NCI-H524 treated with DMSO at 0.1 percent for 48 hours (cell line): ENCODE measurements around the gene JAM3.
"Not testable (repeated sequence)": the region's sequence is repeated elsewhere in the genome, so short reads cannot be mapped to it uniquely, and the experiment has no call there.

Experiments
- DNase-seq: peaks from one replicate; lab custom pipeline; 2025; lab: John Stamatoyannopoulos, UW

The JAM3 gene

DNA sequence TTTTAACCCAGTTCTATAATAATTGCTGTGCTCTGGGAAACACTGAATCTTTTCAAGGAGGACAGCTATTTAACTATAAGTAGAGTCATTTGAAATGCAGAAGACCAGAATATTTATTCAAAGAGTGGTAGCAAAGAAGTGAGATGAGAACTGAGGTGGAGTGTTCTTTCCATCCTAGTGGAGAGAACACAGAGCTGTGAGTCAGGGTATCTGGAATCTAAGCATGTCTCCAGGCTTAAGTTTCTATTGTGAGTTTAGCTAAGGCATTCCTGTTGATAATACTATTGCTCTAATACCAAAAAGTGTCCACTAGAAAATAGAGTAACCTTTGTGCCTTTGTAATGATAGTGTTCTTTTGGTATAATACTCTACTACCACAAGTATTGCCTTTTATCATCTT is 32.4 kb downstream of the JAM3 start:
- no peak for DNase-seq

DNA sequence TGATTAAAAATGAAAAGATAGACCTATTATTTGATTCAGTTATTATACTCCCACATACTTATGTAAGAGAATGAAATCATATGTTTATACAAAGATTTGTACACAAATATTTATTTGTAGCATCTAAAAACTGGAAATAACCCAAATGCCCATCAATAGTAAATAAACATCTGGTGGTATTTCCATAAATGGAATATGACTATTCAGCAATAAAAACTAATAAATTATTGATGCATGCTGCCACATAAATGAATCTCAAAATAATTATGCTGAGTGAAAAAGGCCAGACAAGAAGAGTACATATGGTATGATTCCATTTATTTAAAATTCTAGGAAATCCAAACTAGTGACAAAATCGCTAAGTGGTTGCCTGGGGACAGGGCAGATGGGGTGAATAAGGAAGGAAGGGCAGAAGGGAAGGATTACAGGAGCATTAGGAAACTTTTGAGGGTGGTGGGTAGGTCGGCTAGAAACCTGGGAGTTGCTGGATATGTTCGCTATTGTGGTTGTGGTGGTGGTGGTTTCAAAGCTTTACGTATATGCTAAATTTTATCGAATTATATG is 41.5 kb downstream of the JAM3 start:
- DNase-seq: no peak

DNA sequence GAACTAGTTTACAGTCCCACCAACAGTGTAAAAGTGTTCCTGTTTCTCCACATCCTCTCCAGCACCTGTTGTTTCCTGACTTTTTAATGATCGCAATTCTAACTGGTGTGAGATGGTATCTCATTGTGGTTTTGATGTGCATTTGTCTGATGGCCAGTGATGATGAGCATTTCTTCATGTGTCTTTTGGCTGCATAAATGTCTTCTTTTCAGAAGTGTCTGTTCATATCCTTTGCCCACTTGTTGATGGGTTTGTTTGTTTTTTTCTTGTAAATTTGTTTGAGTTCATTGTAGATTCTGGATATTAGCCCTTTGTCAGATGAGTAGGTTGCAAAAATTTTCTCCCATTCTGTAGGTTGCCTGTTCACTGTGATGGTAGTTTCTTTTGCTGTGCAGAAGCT is 44.9 kb downstream of the JAM3 start:
- not testable (repeated sequence) for DNase-seq

DNA sequence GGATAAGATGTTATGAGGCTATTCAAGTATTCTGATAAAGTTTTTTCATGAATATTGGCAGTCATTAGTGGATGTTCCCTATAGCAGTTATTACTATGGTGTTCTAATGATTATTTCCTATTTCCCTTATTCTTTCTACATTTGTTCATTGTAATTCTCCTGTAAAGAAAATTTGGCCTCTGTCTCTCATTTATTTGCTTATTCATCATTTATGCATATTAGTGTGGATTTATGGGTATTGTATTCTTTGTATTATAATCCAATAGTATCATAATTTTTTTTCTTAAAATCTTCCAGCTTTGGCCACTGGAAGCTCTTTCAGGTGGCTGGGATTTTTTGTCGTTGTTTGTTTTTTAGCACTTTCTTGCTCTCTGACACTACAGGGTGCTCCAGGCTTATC is 47.3 kb downstream of the JAM3 start:
- DNase-seq: no peak

DNA sequence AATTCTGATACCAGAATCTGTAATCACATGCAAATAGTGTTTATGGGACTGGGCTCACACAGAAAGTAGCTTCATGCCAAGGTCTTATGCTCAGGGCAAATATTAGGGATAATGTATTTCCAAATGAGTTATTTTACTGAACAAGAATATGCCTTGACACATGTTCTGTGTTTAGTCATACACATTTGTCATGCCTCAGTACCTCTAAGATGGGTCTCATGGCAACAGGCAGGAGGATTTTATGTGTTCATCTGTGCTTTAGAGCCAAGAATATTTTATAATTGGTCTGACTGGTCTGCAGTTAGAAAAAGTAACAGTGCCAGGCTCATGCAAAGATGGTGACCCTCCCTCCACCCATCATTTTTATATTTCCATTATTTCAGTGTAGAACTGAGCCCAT is 49.1 kb downstream of the JAM3 start:
- DNase-seq: no peak

DNA sequence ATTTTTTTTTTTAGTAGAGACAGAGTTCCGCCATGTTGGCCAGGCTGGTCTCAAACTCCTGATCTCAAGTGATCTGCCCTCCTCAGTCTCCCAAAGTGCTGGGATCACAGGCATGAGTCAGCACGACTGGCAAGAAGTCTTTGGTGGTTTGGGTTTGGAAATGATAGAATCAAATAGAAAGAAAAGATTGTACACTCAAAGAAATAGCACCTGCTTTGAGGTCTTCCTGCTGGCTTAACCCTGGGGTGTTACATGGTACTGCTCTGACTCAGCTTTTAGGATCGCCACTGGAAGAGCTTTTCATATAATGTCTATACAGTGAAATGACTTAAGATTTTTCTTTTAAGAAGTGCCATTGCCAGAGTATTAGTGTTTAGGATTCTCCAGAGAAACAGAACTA is 50.2 kb downstream of the JAM3 start:
- DNase-seq: no peak

DNA sequence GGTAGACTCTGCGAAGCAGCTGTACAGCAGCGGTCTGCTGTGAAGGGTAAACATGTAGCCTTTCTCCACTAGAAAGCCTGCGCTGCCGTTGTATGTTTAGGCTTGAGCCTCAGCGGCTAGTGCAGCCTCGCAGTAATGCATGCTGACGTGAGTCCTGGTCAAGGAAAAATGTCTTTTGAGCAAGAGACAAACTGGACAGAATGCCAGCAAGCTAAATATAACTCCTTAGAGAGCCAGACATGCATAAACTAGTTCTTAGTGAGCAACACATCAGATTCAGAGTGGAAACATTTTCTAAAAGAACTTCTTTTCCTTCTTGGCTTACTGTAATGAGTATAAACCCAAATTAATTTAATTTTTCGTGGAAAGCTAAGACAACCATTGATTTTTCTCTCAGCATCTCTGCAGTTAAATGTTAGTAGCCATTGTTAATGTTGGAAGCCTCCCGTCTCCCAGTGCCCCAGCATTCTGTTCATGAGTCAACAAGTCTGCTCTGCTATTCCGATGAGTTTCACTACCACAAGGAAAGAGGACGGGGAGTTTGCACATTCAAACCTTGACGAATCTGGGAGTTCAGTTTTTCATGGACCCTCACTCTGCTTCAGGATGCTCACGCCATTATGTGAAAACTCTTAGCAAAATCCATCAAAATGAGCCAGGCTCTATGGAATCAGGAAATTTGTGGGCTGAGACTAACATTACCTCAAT is 51.4 kb downstream of the JAM3 start:
- DNase-seq: no peak

DNA sequence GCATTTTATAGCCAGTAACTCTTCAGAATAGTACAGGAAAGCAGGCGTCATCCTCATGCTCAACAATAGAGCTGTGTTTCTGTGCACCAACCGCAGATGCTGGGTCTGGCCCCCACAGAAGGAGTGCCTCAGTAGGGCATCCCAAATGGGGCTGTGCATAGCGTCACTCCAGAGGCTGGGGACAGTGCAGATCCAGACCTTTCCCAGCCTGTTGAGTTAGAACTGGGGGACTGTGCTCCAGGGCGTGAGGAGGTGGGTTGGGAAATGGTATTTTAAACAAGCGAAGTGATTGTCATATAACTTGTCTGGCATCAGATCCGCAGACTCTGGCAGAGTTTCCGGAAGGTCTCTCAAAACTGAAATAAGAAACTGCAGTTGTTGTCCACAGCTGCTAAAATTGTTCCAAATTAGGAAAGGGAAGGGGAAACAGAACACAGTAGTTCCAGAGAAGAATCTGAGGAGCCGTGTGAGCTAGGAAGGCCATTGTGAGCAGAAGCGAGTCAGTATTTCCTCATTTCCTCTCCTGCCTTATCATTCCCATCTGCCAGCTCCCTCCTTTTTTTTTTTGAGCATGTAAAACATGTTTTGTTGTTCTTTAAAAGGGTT is 52.2 kb downstream of the JAM3 start:
- no peak for DNase-seq

DNA sequence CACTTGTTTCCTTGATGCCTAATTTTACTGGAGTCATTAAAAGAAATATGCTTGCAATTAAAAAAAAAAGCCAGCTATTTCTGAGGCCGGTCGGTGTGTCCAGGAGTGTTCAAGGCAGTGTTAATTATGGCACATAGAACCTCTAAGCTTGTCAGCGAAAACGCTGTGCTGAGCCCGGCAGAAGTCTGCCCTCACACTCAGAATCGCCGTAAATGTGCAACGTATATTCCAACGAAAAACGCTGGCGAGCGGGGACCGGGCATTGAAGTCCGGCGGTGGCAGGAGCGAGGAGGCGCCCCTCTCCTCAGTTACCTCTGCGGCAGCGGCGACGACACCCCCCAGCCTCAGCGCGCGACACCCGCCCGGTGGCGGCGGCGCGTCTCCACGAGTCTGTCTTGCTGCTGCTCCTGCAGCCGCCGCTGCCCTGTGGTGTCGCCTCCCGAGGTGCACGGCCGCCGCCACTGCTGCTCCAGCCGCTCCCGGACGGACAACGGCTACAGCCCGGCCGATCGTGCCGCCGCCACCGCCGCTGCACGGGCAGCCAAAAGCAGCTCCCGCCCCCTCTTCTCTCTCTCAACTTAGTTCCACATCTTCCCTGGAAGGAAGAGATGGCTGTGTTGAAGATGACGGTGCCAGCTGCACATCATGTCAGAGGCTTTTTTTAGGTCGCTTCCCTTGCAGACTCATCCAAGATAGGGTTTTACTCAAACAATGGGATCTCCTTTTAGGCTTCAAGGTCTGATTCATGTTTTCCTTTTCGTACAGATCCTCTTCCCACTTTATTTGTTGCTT is 56.0 kb downstream of the JAM3 start:
- no peak for DNase-seq

DNA sequence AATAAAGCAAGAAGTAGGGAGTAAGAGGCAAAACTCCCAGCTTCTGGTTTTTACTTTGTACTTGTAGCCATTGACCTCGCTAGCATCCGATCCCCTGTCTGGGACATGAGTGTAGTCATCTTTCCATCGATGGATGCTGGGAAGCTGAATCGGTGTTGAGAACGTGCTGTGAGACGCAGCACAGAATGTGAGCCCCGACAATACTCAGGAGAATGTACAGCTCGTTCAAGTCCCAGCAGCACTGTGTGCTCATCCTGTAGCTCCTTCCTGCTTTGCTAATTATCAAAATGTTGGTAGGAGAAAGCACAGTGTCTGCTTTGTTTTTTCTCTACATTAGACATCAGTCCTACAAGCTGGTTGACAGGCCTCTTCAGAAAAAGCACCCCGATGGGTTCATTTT is 56.6 kb downstream of the JAM3 start:
- DNase-seq: no peak

DNA sequence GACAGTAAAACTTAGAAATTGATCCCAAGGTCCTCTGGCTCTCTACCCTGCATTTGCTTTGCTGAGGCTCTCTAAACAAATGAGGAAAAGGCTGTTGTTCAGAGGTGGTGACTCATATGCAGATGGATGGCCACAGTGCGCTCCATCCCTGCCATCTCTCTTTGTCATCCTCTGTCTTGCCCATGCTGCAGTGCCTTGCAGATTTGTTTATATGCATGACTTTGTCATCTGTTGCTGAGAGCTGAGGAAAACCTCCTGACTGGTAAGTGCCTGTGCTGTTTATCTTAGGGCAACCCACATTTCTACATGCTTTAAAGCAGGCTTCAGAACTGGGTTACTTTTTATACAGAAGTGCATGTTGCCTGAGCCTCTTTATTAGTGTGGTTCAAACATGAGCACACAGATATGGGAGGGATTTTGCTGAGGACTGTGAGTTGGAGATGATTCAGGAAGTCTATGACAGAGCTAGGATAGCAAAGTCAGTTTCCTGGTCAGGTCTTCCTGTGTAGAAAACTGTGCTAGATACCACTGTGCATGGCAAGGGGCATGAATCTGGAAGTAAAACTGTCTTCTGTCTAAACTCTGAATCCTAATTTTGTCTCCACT is 57.4 kb downstream of the JAM3 start:
- DNase-seq: no peak

DNA sequence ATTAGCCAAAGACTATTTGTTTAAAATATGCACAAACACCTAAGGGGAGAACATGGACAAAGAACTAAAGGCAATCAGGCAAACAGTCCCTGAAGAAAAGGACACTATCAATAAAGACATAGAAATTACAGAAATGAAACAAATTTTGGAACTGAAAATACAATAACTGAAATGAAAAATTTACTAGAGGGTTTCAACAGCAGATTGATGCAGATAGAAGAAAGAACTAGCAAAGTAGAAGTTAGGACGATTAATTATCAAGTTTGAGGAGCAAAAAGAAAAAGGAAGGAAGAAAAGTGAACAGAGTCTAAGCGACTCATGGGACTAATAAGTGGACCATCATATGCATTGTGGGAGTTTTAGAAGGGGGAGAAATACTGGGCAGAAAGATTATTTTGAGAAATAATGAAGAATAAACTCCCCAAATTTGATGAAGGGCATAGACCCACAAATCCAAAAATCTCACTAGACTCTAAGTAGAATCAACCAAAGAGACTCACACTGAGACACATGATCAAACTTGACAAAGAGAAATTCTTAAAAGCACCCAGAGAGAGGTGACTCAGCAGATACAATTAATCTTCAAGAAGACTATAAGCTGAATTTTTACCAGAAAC is 62.9 kb downstream of the JAM3 start:
- DNase-seq: no peak

DNA sequence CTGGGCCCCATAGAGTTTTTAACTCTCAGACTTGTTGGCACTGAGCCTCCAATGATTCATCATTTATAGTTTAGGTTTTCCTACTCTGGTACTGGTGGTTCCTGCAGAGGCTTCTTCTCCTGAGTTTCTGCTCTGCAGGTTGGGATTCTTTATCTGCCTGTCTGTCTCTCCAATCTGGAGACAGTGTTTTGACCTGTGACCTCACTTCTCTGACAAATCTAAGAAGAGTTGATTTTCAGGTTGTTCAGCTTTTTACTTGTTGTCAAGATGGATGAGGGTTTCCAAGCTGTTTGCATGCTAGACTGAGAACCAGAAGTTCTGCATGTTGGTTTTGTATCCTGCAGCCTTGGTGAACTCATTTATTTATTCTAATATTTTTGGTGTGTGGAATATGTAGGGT is 63.9 kb downstream of the JAM3 start:
- no peak for DNase-seq

DNA sequence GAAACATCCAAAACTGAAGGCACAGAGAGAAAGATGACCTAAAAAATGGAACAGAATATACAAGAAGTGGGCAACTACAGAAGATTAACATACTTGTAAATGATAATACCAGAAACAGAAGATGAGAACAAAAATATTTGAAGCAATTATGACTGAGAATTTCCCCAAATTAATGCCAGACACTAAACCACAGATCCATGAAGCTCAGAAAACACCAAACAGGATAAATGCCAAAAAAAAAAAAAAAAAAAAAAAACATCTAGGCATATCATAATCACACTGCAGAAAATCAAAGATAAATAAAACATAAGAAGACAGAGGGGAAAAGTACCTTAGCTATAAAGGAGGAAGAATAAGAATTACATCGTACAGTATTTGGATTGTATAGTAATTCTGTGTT is 65.3 kb downstream of the JAM3 start:
- no peak for DNase-seq

DNA sequence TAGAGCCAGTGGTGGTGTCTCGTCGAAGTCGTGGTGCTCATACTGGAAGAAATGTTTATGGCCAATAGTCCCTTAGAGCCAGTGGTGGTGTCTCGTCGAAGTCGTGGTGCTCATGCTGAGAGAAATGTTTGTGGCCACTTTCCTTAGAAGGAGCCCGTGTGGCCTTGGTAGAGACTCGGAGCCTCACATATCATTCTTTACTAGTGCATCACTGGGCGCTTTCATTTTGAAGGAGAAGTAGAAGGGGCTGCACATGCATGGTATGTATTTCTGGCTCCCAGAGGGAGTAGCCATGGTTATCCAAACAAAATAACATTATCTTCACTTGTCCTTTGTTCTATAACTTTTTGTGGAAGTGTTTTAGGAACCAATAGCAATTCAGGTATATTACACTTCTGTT is 69.5 kb downstream of the JAM3 start:
- DNase-seq: no peak

DNA sequence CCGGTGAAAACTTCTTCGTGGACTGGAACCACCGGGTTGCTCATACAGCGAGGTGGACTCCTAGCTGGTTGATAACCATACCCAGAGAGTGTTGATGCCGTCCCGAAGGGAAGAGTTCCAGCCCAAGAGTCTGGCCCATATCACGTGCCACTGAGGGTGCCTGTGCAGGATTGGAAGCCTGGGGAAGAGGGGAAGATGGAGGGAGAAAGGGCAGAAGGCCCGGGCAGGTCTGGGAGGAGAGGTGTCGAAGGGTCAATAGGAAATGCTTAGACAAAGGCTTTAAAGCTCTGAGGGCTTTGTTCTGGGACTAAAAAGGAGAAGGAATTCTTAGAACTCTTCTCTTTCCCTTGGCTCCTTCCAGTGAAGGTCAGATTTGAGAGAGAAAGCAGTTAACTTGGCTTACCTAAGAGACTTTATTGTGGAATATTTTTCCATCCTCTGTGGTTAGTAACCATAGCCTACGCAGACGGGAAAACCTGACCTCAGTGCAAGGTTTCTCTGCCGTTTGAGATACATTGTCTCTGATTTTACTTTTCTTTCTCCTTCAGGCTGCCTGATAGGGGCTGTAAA is 70.5 kb downstream of the JAM3 start:
- no peak for DNase-seq

DNA sequence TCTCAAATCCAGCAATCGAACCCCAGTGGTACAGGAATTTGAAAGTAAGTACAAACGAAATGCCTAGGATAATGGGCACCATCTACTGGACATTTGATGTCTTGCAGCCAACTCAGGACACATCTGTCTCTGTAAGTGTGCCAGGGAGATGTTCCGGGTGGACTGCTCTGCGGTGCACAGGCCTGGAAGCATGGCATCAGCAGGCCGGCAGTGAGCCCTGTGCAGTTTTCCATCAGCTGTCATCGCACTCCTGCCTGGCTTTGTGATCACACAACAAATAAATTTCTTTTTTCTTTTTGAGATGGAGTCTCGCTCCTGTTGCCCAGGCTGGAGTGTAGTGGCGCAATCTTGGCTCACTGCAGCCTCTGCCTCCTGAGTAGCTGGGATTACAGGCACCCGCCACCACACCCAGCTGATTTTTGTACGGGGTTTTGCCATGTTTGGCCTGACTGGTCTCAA is 71.0 kb downstream of the JAM3 start:
- DNase-seq: peak; percentile 21

DNA sequence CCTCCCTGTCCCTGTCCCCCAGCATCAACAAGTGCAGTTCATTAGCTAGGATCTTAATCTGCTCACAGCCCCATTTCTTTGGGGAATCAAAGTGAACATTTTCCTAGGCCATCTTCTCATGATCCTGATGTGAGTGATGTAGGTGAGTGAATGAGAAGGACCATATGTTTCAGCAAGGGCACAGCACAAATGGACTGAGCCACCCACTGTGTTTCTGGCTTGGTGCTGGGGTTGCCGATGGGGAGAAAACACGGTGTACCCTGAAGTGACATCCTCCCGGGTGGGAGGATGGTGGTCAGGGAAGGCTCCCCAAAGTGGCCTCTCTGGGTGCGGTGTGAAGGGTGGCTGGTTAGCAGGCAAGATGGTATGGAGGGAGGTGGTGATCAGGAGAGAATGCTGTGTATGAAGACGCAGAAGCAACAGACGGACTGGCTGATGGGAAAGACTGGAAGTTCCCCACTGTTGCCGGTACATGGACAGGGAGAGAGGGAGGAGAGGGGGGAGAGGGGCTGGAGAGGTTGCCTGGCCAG is 72.2 kb downstream of the JAM3 start:
- no peak for DNase-seq

DNA sequence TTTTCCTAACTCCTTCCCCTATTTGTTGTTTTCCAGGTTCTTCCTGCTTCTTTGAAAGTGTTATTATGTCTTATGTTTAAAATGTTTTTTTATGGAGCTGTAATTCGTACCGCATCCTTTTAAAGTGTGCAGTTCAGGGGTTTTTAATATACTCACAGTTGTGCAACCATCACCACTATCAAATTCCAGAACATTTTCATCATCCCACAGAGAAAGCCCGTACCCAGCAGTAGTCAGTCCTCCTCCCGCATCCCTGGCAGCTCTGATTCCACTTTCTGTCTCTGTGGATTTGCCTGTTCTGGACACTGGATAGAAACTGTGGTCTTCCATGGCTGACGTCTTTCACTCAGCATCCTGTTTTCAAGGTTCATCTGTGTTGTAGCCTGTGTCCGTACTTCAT is 73.7 kb downstream of the JAM3 start:
- no peak for DNase-seq

DNA sequence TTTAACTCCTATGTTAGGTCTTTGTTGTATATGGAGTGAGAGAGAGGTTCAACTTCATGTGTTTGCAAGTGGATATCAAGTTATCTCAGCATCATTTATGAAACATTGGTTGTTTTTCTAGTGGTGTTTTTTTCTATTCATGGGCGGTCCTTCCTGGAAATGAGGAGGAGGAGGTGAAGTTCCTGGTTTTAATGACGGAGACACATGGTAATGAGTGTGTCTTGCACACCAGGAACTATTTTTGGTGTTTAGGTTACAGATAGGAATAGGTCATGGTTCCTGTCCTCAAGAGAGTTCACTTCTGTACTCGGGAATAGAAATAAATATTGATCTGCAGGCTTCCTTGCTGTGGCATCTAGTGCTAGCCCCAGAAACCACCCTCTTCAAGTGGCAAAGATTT is 74.9 kb downstream of the JAM3 start:
- DNase-seq: no peak

DNA sequence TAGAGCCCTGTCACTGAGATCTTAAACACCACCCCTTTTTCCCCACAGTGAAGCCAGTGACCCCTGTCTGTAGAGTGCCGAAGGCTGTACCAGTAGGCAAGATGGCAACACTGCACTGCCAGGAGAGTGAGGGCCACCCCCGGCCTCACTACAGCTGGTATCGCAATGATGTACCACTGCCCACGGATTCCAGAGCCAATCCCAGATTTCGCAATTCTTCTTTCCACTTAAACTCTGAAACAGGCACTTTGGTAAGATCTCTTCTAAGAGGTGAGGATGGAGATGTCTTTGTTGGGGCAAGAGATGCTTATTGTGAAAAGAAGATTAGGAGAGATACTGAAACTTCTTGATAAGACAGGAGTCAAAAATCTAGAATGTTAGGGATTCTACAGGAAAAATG is 75.9 kb downstream of the JAM3 start:
- DNase-seq: no peak
